GM23338 (cell line): ENCODE data around the gene SBF1. TPM values are rescaled to one million over a fixed set of nuclear protein-coding genes. Genes with fewer than 3 reads are reported as not detected.

Source experiments
- ATAC-seq: fragments of 200-7000 bp; cut with Tn5 transposase; 3 replicates; pipeline ENCODE4 v1.9.1; 2020
- DNase-seq: peaks from one replicate; pipeline ENCODE4 v3.0.0-alpha.2; 2015; ENCODE audit warnings: low spot score
- H2AFZ ChIP-seq: fragments of 200-600 bp; sonication (generic); 2 replicates; pipeline ENCODE4 v1.8.0; 2016; ENCODE audit warnings: antibody characterized with exemption, mild to moderate bottlenecking, moderate library complexity
- H3F3A ChIP-seq: fragments of 200-600 bp; sonication (generic); replicated peaks from 2 replicates; pipeline ENCODE4 v1.8.0; 2017; ENCODE audit warnings: antibody characterized with exemption, mixed run types, low read depth
- H3K27ac ChIP-seq: fragments of 200-600 bp; sonication (generic); 2 replicates; pipeline ENCODE4 v1.6.1; 2016; ENCODE audit warnings: low read depth
- H3K27me3 ChIP-seq: fragments of 200-600 bp; sonication (generic); 2 replicates; pipeline ENCODE4 v1.8.0; 2016; ENCODE audit warnings: mild to moderate bottlenecking, mixed run types, moderate library complexity; ENCODE audit not compliant: insufficient read depth
- H3K36me3 ChIP-seq: fragments of 200-600 bp; sonication (generic); 2 replicates; pipeline ENCODE4 v1.8.0; 2016; ENCODE audit warnings: mild to moderate bottlenecking; ENCODE audit not compliant: insufficient read depth
- H3K4me1 ChIP-seq: fragments of 200-600 bp; sonication (generic); 2 replicates; pipeline ENCODE4 v1.8.0; 2016; ENCODE audit warnings: mild to moderate bottlenecking, moderate library complexity; ENCODE audit not compliant: insufficient read depth
- H3K4me2 ChIP-seq: fragments of 200-600 bp; sonication (generic); 2 replicates; pipeline ENCODE4 v1.7.1; 2017; ENCODE audit warnings: mixed run types
- H3K4me3 ChIP-seq: fragments of 200-600 bp; sonication (generic); 2 replicates; pipeline ENCODE4 v1.6.1; 2016; ENCODE audit warnings: mixed run types
- H3K79me2 ChIP-seq: fragments of 200-600 bp; sonication (generic); replicated peaks from 2 replicates; pipeline ENCODE4 v1.8.0; 2017; ENCODE audit warnings: mild to moderate bottlenecking; ENCODE audit not compliant: insufficient read depth
- H3K9me2 ChIP-seq: fragments of 200-600 bp; sonication (generic); 2 replicates; pipeline ENCODE4 v1.8.0; 2017; ENCODE audit not compliant: insufficient read depth
- H4K20me1 ChIP-seq: fragments of 200-600 bp; sonication (generic); replicated peaks from 2 replicates; pipeline ENCODE4 v1.8.0; 2017; ENCODE audit warnings: mild to moderate bottlenecking; ENCODE audit not compliant: insufficient read depth
- H3K27ac Mint-ChIP-seq: 2 replicates; pipeline ENCODE4 v1.8.0; 2020; ENCODE audit warnings: inconsistent platforms, mild to moderate bottlenecking, moderate library complexity, mixed read lengths
- H3K27me3 Mint-ChIP-seq: 3 replicates; pipeline ENCODE4 v1.8.0; 2022; ENCODE audit warnings: low read depth, mild to moderate bottlenecking, moderate library complexity, mixed read lengths, inconsistent platforms; ENCODE audit not compliant: insufficient read depth, poor library complexity
- H3K36me3 Mint-ChIP-seq: 3 replicates; pipeline ENCODE4 v1.8.0; 2021; ENCODE audit warnings: low read depth, mild to moderate bottlenecking, inconsistent platforms, moderate library complexity, mixed read lengths
- H3K4me1 Mint-ChIP-seq: 3 replicates; pipeline ENCODE4 v1.8.0; 2020; ENCODE audit warnings: mild to moderate bottlenecking, inconsistent platforms, mixed read lengths
- H3K4me3 Mint-ChIP-seq: 3 replicates; pipeline ENCODE4 v1.8.0; 2021; ENCODE audit warnings: moderate library complexity, mild to moderate bottlenecking, inconsistent platforms, mixed read lengths
- H3K9me3 Mint-ChIP-seq: 3 replicates; pipeline ENCODE4 v1.8.0; 2020; ENCODE audit warnings: moderate library complexity, mild to moderate bottlenecking, inconsistent platforms, mixed read lengths
- CREB1 ChIP-seq: fragments of 250-450 bp; sonication (Bioruptor Pico); IDR thresholded peaks from 2 replicates; pipeline ENCODE4 v1.5.0; 2020; ENCODE audit warnings: low read depth, mild to moderate bottlenecking, moderate library complexity
- CTCF ChIP-seq, 2 experiments: fragments of 200-600 bp in 1 of 2; sonication (generic) in 1 of 2; conservative IDR thresholded peaks; 2 replicates each; pipeline versions ENCODE4 v1.5.1 to v1.6.1; 2016 to 2017; ENCODE audit warnings: antibody characterized with exemption in 2 of 2, low read depth in 2 of 2, mild to moderate bottlenecking in 2 of 2, moderate library complexity in 1 of 2
- ETS1 ChIP-seq: IDR thresholded peaks from 2 replicates; pipeline ENCODE4 v1.6.1; 2016; ENCODE audit warnings: antibody characterized with exemption
- EZH2 ChIP-seq: fragments of 200-600 bp; sonication (generic); IDR thresholded peaks from one replicate; pipeline ENCODE4 v1.8.0; 2017; ENCODE audit warnings: antibody characterized with exemption, mild to moderate bottlenecking, low read depth; ENCODE audit not compliant: unreplicated experiment
- EZH2phosphoT487 ChIP-seq: fragments of 200-600 bp; sonication (generic); IDR thresholded peaks from one replicate; pipeline ENCODE4 v1.8.1; 2018; ENCODE audit warnings: antibody characterized with exemption; ENCODE audit not compliant: unreplicated experiment
- JUNB ChIP-seq: IDR thresholded peaks from one replicate; pipeline ENCODE4 v1.6.1; 2016; ENCODE audit warnings: antibody characterized with exemption; ENCODE audit not compliant: unreplicated experiment
- NANOG ChIP-seq: IDR thresholded peaks from 2 replicates; pipeline ENCODE4 v1.6.1; 2016; ENCODE audit warnings: antibody characterized with exemption, borderline replicate concordance
- POLR2AphosphoS5 ChIP-seq: IDR thresholded peaks from 2 replicates; pipeline ENCODE4 v1.6.1; 2016; ENCODE audit warnings: antibody characterized with exemption, low read depth
- REST ChIP-seq: IDR thresholded peaks from one replicate; pipeline ENCODE4 v1.6.1; 2018; ENCODE audit warnings: antibody characterized with exemption; ENCODE audit not compliant: unreplicated experiment
- STAT1 ChIP-seq: IDR thresholded peaks from one replicate; pipeline ENCODE4 v1.6.1; 2016; ENCODE audit warnings: antibody characterized with exemption; ENCODE audit not compliant: unreplicated experiment
- ZNF114 ChIP-seq: fragments of 250-450 bp; sonication (Bioruptor Pico); IDR thresholded peaks from 2 replicates; pipeline ENCODE4 v1.5.0; 2020; ENCODE audit warnings: mild to moderate bottlenecking, moderate library complexity
- ZNF331 ChIP-seq: fragments of 250-450 bp; sonication (Bioruptor Pico); IDR thresholded peaks from 2 replicates; pipeline ENCODE4 v1.5.0; 2020; ENCODE audit warnings: low read depth, mild to moderate bottlenecking, moderate library complexity
- ZNF462 ChIP-seq: fragments of 250-450 bp; sonication (Bioruptor Pico); IDR thresholded peaks from 2 replicates; pipeline ENCODE4 v1.5.0; 2020; ENCODE audit warnings: mild to moderate bottlenecking, moderate library complexity
- polyA plus RNA-seq: library from polyadenylated mRNA; unstranded; fragments of >200 nt; fragmentation: Nextera tagmentation; extraction: Ambion mirVana; gene quantifications from 2 replicates; pipeline ENCODE4 v1.2.1, GENCODE V29; 2016
- total RNA-seq: library from RNA; depleted of rRNA; stranded (reverse); fragments of >200 nt; shearing (Covaris generic); gene quantifications from 2 replicates; pipeline ENCODE4 v1.2.3, GENCODE V29; 2014

Gene SBF1
- total and polyA plus RNA-seq, 2 experiments from 2014 or later: 26.5 to 85.4 TPM

GRCh38 chr22:50396751-50397370 lies 78.0 kb downstream of the SBF1 start:
- Mint-ChIP-seq H3K9me3 (no peaks in the 10 kb centered on the region), H3K4me1 (peaks cover 19% of the 10 kb centered on the region), H3K27ac (peak overlapping the region; percentile 25), H3K27me3 (peaks cover 6% of the 10 kb centered on the region), H3K4me3 (no peak overlapping the region; the same call in 2 of the 3 replicates), H3K36me3 (peaks cover 12% of the 10 kb centered on the region)
- H3K27ac ChIP-seq: 0 out of 2 replicates have a peak overlapping the region, but pooled peaks have one; percentile 48
- peaks cover 9% of the 10 kb centered on the region; the same call in 1 of the 2 replicates for H3F3A ChIP-seq
- 0 out of 2 replicates have a peak, but pooled peaks cover 6% of the 10 kb centered on the region for H3K4me1 ChIP-seq
- no peaks in the 10 kb centered on the region for H3K9me2 ChIP-seq
- H3K4me3 ChIP-seq: no peak overlapping the region
- ATAC-seq (no peak), DNase-seq (no peak)
- TF ChIP-seq EZH2phosphoT487 (no peak), POLR2AphosphoS5 (no peak), ZNF462 (no peak), ETS1 (no peak), ZNF331 (CRISPR knock-in tag) (no peak), EZH2 (no peak), CREB1 (CRISPR knock-in tag) (no peak), STAT1 (no peak), NANOG (no peak), JUNB (no peak), ZNF114 (CRISPR knock-in tag) (no peak), CTCF (conservative IDR thresholded peaks at IDR 0.05; ENCODE audit: low read depth in 2 of 2) (no peak), REST (no peak)
- H3K4me2 ChIP-seq: 0 out of 2 replicates have a peak overlapping the region, but pooled peaks have one; percentile 20
- no peaks in the 10 kb centered on the region for H3K79me2 ChIP-seq
- no peaks in the 10 kb centered on the region for H3K36me3 ChIP-seq
- no peak overlapping the region for H2AFZ ChIP-seq
- H3K27me3 ChIP-seq: no peaks in the 10 kb centered on the region
- no peaks in the 10 kb centered on the region; the same call in 1 of the 2 replicates for H4K20me1 ChIP-seq
